Heart left ventricle (tissue), 16 donors: ENCODE results near the gene NUDT4. TPM values are rescaled to one million over a fixed set of nuclear protein-coding genes. Genes with fewer than 3 reads are reported as not detected.

ENCODE experiments used
- ATAC-seq, 4 donors: fragments of 200-7000 bp; cut with Tn5 transposase; one replicate each; pipeline ENCODE4 v1.9.1; 2020 to 2022; ENCODE audit warnings: moderate library complexity in 4 of 4, mild to moderate bottlenecking in 3 of 4, moderate number of reproducible peaks in 1 of 4
- DNase-seq, 5 donors: peaks; one replicate each; pipeline ENCODE4 v3.0.0-alpha.2; 2020
- H3K27ac ChIP-seq, 12 donors: fragments of 200-600 bp; sonication (generic) in 4 of 12; one replicate each; pipeline versions ENCODE4 v1.5.0 to v1.8.0; 2016 to 2022; ENCODE audit warnings: mild to moderate bottlenecking in 2 of 12
- H3K27me3 ChIP-seq, 9 donors: fragments of 200-600 bp; sonication (generic) in 2 of 9; one replicate each; pipeline versions ENCODE4 v1.5.1 to v1.8.0; 2016 to 2022; ENCODE audit warnings: mild to moderate bottlenecking in 3 of 9
- H3K36me3 ChIP-seq, 9 donors: fragments of 200-600 bp; sonication (generic) in 2 of 9; one replicate each; pipeline versions ENCODE4 v1.5.0 to v1.8.0; 2018 to 2022; ENCODE audit warnings: mild to moderate bottlenecking in 2 of 9
- H3K4me1 ChIP-seq, 12 donors: fragments of 200-600 bp; sonication (generic) in 4 of 12; one replicate each; pipeline versions ENCODE4 v1.5.0 to v1.8.0; 2016 to 2022; ENCODE audit warnings: mild to moderate bottlenecking in 3 of 12
- H3K4me3 ChIP-seq, 12 donors: fragments of 200-600 bp; sonication (generic) in 4 of 12; one replicate each; pipeline versions ENCODE4 v1.5.0 to v1.8.0; 2017 to 2022; ENCODE audit warnings: mild to moderate bottlenecking in 9 of 12, moderate library complexity in 4 of 12
- H3K9me3 ChIP-seq, 12 donors: fragments of 200-600 bp; sonication (generic) in 4 of 12; one replicate each; pipeline versions ENCODE4 v1.5.0 to v1.8.0; 2016 to 2022; ENCODE audit warnings: mild to moderate bottlenecking in 1 of 12
- CTCF ChIP-seq, 12 donors: fragments of 200-600 bp; sonication (generic) in 4 of 12; IDR thresholded peaks; one replicate each; pipeline versions ENCODE4 v1.5.0 to v1.8.0; 2018 to 2022; ENCODE audit warnings: antibody characterized with exemption in 12 of 12, mild to moderate bottlenecking in 5 of 12
- POLR2A ChIP-seq, 2 donors: fragments of 450-650 bp; IDR thresholded peaks; one replicate each; pipeline ENCODE4 v1.6.1; 2017; ENCODE audit warnings: antibody characterized with exemption in 2 of 2, mild to moderate bottlenecking in 2 of 2, moderate library complexity in 2 of 2
- WGBS, 4 donors: extraction: QIAGEN DNeasy Blood & Tissue Kit in 2 of 4; methylation state at CpG; one replicate each; pipeline versions ENCODE4 v1.1.5 to v1.1.7; 2013 to 2018; 5-methylcytosine and 5-hydroxymethylcytosine counted together
- intact Hi-C, 10 donors: fragments of 100-400 bp; cut with DNase I; formaldehyde crosslinking; loops; one replicate each; pipeline versions ENCODE4 v1.11.1 to v1.14.2; 2022
- polyA plus RNA-seq, 2 donors: library from polyadenylated mRNA; stranded (reverse); fragments of 200-250 nt; gene quantifications; one replicate each; pipeline ENCODE4 v1.2.3, GENCODE V29; 2013
- total RNA-seq, 9 donors: library from RNA; depleted of rRNA in 2 of 9; stranded (reverse); fragments of >200 nt in 2 of 9; fragmentation: NEBNext Ultra II Directional in 3 of 9; extraction: Animal tissue kit (Norgen Biotek cat#: 25700) in 3 of 9; gene quantifications; one replicate each; pipeline versions ENCODE4 v1.1.0 to v1.2.4, GENCODE V29; 2016 to 2023
- donor health status: ischemic (EF 13 %, LVEDD 7.1; RV severe dilation, severe dysfunction).
- donor health status: healthy with polysubstance abuse.
- donor health status: DM: no; HTN: yes; CAD: no.
- donor health status: DM: no; HTN: no; CAD: no.
- donor health status: ischemic (EF 25% LVEDD 6.9; RV normal size, moderate dysfunction).
- donor health status: ischemic (EF 25% LVEDD 5.7; RV mildly dilated, moderate dysfunction).
- donor health status: healthy.
- donor health status: DM: yes; HTN: yes; CAD: no.
- donor health status: ischemic (EF 35%, LVEDD 5.7; RV mildly dilated, moderate dysfunction).
- donor health status: nonischemic (EF 11% LVEDD 7.7; RV severe dilation, severe dysfunction).
- donor health status: DM: yes; HTN: yes; CAD: no.
- donor health status: PGD.
- donor health status: ischemic (EF 29% LVEDD 5.4; RV normal size, mild dysfunction).
- donor health status: nonischemic (EF 23%, LVEDD 6.1; RV moderate dilation, normal function).

NUDT4 gene
- total and polyA plus RNA-seq, 11 donors = 59.9 to 667 (median 242) TPM

- Histone ChIP-seq H3K36me3 (no peaks in the 10 kb centered on the region), H3K9me3 (no peaks in the 10 kb centered on the region), H3K27ac (peak overlapping the region; percentile 51 to 96 (median 92)), H3K27me3 (no peaks in the 10 kb centered on the region), H3K4me1 (peaks cover 7 to 56% (median 43%) of the 10 kb centered on the region in 12 donors), H3K4me3 (peak overlapping the region; percentile 68 to 100 (median 94))
- ATAC-seq = peak in 2 of 4 donors; percentile 13 to 39
- TF ChIP-seq POLR2A (IDR thresholded peaks at IDR 0.05) (no peak), CTCF (IDR thresholded peaks at IDR 0.05) (no peak)
- intact Hi-C loops = no loop called here
- WGBS, 4 donors = 0 to 1% (median 0%) methylated on average over 14 to 55 of the region's 55 CpGs
- peak; percentile 25 to 77 (median 42) for DNase-seq
Observed at GRCh38 chr12:93441081-93441616, 63.4 kb downstream of the NUDT4 start.

- Histone ChIP-seq H3K27ac (peak within 1 kb of the TSS; percentile 51 to 96 (median 92)), H3K27me3 (no peaks in the 10 kb centered on the region), H3K4me1 (peaks cover 7 to 51% (median 40%) of the 10 kb centered on the region in 12 donors), H3K9me3 (no peaks in the 10 kb centered on the region), H3K4me3 (peak within 1 kb of the TSS; percentile 68 to 100 (median 94)), H3K36me3 (no peaks in the 10 kb centered on the region)
- peak; percentile 97 to 98 (median 98) for DNase-seq
- intact Hi-C loops = loop anchor here in 1 of 10 donors (1.0 kb wide), 1 partner anchor 25 kb away; the partner anchor contains the start of gene MRPL42
- peak; percentile 89 to 97 (median 96) for ATAC-seq
- 0% methylated on average over 18 to 105 of the region's 105 CpGs for WGBS, 4 donors
- no peak for TF ChIP-seq CTCF (IDR thresholded peaks at IDR 0.05)
- TF ChIP-seq POLR2A (IDR thresholded peaks at IDR 0.05) = peak in 1 of 2 donors; percentile 80
Observed at GRCh38 chr12:93441617-93442410, 64.1 kb downstream of the NUDT4 start, which contains the start of gene UBE2N. TSS of gene UBE2N (minus strand) at chr12:93441947. CDS start at chr12:93441884, 63 bp downstream.

- no peaks in the 10 kb centered on the region for H3K9me3 ChIP-seq
- peak in 1 of 4 donors; percentile 4 for ATAC-seq
- no peaks in the 10 kb centered on the region for H3K27me3 ChIP-seq
- peak overlapping the region; percentile 68 to 100 (median 94) for H3K4me3 ChIP-seq
- intact Hi-C loops = loop anchor here in 1 of 10 donors (1.0 kb wide), 1 partner anchor 25 kb away; the partner anchor contains the start of gene MRPL42
- 7 to 11% (median 7%) methylated on average over 19 of the region's 19 CpGs for WGBS, 4 donors
- no peak for TF ChIP-seq POLR2A (IDR thresholded peaks at IDR 0.05)
- no peak for TF ChIP-seq CTCF (IDR thresholded peaks at IDR 0.05)
- peaks cover 0 to 42% (median 32%) of the 10 kb centered on the region in 12 donors for H3K4me1 ChIP-seq
- H3K27ac ChIP-seq = peak overlapping the region; percentile 51 to 96 (median 92)
- DNase-seq = no peak
- no peaks in the 10 kb centered on the region for H3K36me3 ChIP-seq
Observed at GRCh38 chr12:93442411-93443340, 65.0 kb downstream of the NUDT4 start.
